ENCODE data around the gene GJC2. TPM values are rescaled to one million over a fixed set of nuclear protein-coding genes. Genes with fewer than 3 reads are reported as not detected.

Gene GJC2
- total and polyA plus RNA-seq, 2 donors (not counting 3 experiments of a cell fraction or from before 2014, with no cell fraction given), result 0.58 to 1.2 TPM

GRCh38 chr1:228145463-228146416, 4.0 kb upstream of the GJC2 start:
- no peak for FAIRE-seq
- DNase-seq (ENCODE audit: low read depth, low spot score), result no peak
- no peaks in the 10 kb centered on the region for H4K20me1 ChIP-seq (replicated peaks; ENCODE audit: control insufficient read depth, extremely low read depth, insufficient read depth, low read length)
- no TSS peak for BruUV-seq (replicated peaks)
- peaks cover 0 to 16% of the 10 kb centered on the region in 2 experiments for H3K36me3 ChIP-seq (ENCODE audit: control insufficient read depth in 2 of 2, extremely low read depth in 1 of 2, insufficient read depth in 2 of 2, low read length in 2 of 2)
- H3K79me2 ChIP-seq (ENCODE audit: control insufficient read depth, insufficient read depth, low read length), result peaks cover 65% of the 10 kb centered on the region
- no peak for TF ChIP-seq GATA2 (IDR thresholded peaks at IDR 0.05; ENCODE audit: insufficient read depth, insufficient read length, low read depth, low read length)
- TF ChIP-seq POLR2AphosphoS5 (IDR thresholded peaks at IDR 0.05; ENCODE audit: insufficient read depth, low read depth, low read length), result no peak
- TF ChIP-seq POLR2A (IDR thresholded peaks at IDR 0.05; ENCODE audit: low read depth, low read length), result no peak
- TF ChIP-seq FOS (IDR thresholded peaks at IDR 0.05; ENCODE audit: borderline replicate concordance, insufficient read depth, low read length), result no peak
- TF ChIP-seq MAX (IDR thresholded peaks at IDR 0.05; ENCODE audit: insufficient read depth, insufficient read length), result no peak
- no peaks in the 10 kb centered on the region for H3K9me3 ChIP-seq (replicated peaks; ENCODE audit: control insufficient read depth, insufficient read depth, low read length)
- H3K9me1 ChIP-seq (replicated peaks; ENCODE audit: control insufficient read depth, extremely low read depth, insufficient read depth, low read length), result no peaks in the 10 kb centered on the region
- H2AFZ ChIP-seq (ENCODE audit: low read depth, low read length), result no peak overlapping the region
- H3K27ac ChIP-seq (ENCODE audit: insufficient read depth, low read depth, low read length), result no peak overlapping the region
- H3K4me1 ChIP-seq (ENCODE audit: control insufficient read depth, extremely low read depth, insufficient read depth, low read length), result peaks cover 34% of the 10 kb centered on the region
- H3K9ac ChIP-seq (replicated peaks; ENCODE audit: extremely low read depth, insufficient read depth, low read length), result no peak overlapping the region
- POLR2A ChIA-PET, result no interaction called here
- no peak overlapping the region for H3K4me2 ChIP-seq (ENCODE audit: insufficient read depth, low read length)
- H3K4me3 ChIP-seq (replicated peaks in 1 of 3; ENCODE audit: insufficient read depth in 1 of 3, low read depth in 1 of 3, low read length in 3 of 3), result no peak overlapping the region
- H3K27me3 ChIP-seq (ENCODE audit: control insufficient read depth in 2 of 2, insufficient read depth in 2 of 2, low read length in 2 of 2), result no peaks in the 10 kb centered on the region
- intact Hi-C loops (cut with micrococcal nuclease), result no loop called here
- CTCF ChIA-PET, result no interaction called here
- dilution Hi-C loops (cut with MboI; ENCODE audit: extremely low pct_ligation_motif_present, low sequenced_read_pairs), result no loop called here

Measured in endothelial cell of umbilical vein (primary cell).